ENCODE measurements around the gene CYP2R1.

CYP2R1 gene

DNA sequence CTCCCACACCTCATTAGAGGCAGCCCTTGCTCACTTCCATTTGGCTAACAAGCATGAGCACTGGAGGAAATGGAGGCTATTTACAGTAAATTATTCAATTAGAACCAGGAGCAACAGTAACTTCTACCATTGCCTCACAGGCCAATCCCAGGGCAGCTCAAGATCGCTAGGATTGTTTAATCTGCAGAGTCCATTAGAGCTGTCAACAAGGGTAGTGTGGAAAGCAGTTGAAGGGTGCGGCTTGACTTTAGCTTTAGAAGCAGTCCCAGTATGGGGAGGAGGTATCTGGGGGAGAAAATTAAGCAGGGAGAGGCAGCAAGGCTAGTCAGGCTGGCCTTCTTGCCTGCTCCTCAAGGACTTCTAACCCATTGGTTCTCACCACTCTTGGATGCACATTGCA is 38.3 kb upstream of the CYP2R1 start:
- no peak overlapping the region for H3K18ac ChIP-seq (ENCODE audit: low read length)
- no peak overlapping the region for H3K9ac ChIP-seq (ENCODE audit: low read depth, low read length, poor library complexity)
- no peak overlapping the region for H3K27ac ChIP-seq (replicated peaks; ENCODE audit: low read length)
- no peak overlapping the region for H3K14ac ChIP-seq (ENCODE audit: low read length)
- H3K79me1 ChIP-seq (ENCODE audit: low read depth, low read length) = no peaks in the 10 kb centered on the region
- H2AFZ ChIP-seq (ENCODE audit: low read length) = no peak overlapping the region
- no peak overlapping the region for H4K91ac ChIP-seq (ENCODE audit: low read depth, low read length, poor library complexity)
- no peak overlapping the region for H3K23ac ChIP-seq (ENCODE audit: low read depth, low read length, poor library complexity)
- no peak overlapping the region for H3K4ac ChIP-seq (ENCODE audit: low read length)
- no peak overlapping the region for H2BK5ac ChIP-seq (ENCODE audit: low read length)
- H3K4me1 ChIP-seq (ENCODE audit: control insufficient read depth in 2 of 2, insufficient read depth in 1 of 2, low read depth in 1 of 2, low read length in 2 of 2) = no peaks in the 10 kb centered on the region
- H3K27me3 ChIP-seq (ENCODE audit: control insufficient read depth in 3 of 3, insufficient read depth in 3 of 3, low read depth in 1 of 3, low read length in 3 of 3) = no peaks in the 10 kb centered on the region
- H2AK5ac ChIP-seq (ENCODE audit: low read depth, low read length) = no peak overlapping the region
- no peaks in the 10 kb centered on the region for H3K36me3 ChIP-seq (replicated peaks in 1 of 2; ENCODE audit: control insufficient read depth in 2 of 2, insufficient read depth in 2 of 2, low read length in 2 of 2)
- H3K4me2 ChIP-seq (ENCODE audit: insufficient read depth, low read length, poor library complexity, severe bottlenecking) = no peak overlapping the region
- H2BK12ac ChIP-seq (ENCODE audit: low read length) = no peak overlapping the region
- H3K9me3 ChIP-seq (replicated peaks in 1 of 2; ENCODE audit: control insufficient read depth in 2 of 2, insufficient read depth in 1 of 2, low read depth in 1 of 2, low read length in 2 of 2) = no peaks in the 10 kb centered on the region
- no peak overlapping the region for H3K4me3 ChIP-seq (ENCODE audit: low read length in 2 of 2)
- no CpG with 5 or more reads among the region's 2 CpGs for WGBS, 2 donors (ENCODE audit: extremely low coverage in 2 of 2, insufficient read length in 2 of 2, insufficient replicate concordance in 1 of 2)
- DNase-seq (ENCODE audit: low spot score) = no peak
- H2BK15ac ChIP-seq (ENCODE audit: low read length) = no peak overlapping the region
- H2BK120ac ChIP-seq (ENCODE audit: low read depth, low read length) = no peak overlapping the region
- H4K8ac ChIP-seq (ENCODE audit: low read depth, low read length) = no peak overlapping the region

DNA sequence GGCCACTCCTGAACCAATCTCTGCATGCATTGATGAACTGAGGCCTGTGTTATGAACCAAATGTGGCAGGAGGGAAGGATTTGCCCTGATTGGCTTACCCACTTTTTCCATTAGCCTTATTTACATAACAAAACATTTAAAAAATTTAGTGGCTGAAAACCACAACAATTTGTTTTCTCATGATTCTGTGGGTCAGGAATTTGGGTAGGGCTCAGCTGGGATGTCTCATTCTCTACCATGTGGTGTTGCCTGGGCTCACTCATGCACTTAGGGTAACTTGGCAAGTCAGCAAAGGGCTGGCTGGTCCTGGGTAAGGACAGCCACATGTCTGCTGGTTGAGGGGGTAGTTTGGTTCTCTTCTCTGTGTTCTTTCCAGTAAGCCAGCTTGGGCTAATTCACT is 35.1 kb upstream of the CYP2R1 start:
- H3K27ac ChIP-seq (replicated peaks; ENCODE audit: low read length) = no peak overlapping the region
- DNase-seq (ENCODE audit: low spot score) = no peak
- no peaks in the 10 kb centered on the region for H3K9me3 ChIP-seq (replicated peaks in 1 of 2; ENCODE audit: control insufficient read depth in 2 of 2, insufficient read depth in 1 of 2, low read depth in 1 of 2, low read length in 2 of 2)

DNA sequence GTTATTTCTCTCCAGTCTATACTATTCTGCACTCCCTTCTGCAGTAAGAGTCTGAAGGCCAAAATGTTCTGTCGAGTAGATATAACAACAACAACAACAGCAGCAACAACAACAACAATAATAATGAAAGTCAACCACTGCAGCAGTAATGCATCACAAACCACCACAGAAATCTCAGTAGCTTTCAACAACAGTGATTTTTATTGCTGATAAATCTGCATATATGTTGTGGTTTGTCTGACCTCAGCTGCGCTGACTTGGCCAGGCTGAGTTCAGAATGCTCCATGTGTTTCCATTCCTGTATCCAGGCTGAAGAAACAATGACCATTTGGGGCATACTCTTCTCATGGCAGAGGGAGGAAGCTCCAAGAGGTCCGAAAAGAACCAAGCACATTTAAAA is 32.3 kb upstream of the CYP2R1 start:
- H3K18ac ChIP-seq (ENCODE audit: low read length) = no peak overlapping the region
- no peaks in the 10 kb centered on the region for H3K27me3 ChIP-seq (ENCODE audit: control insufficient read depth in 3 of 3, insufficient read depth in 3 of 3, low read depth in 1 of 3, low read length in 3 of 3)
- H3K4me2 ChIP-seq (ENCODE audit: insufficient read depth, low read length, poor library complexity, severe bottlenecking) = no peak overlapping the region
- no peak overlapping the region for H2BK120ac ChIP-seq (ENCODE audit: low read depth, low read length)
- no peak overlapping the region for H3K27ac ChIP-seq (replicated peaks; ENCODE audit: low read length)
- H2BK5ac ChIP-seq (ENCODE audit: low read length) = no peak overlapping the region
- H4K91ac ChIP-seq (ENCODE audit: low read depth, low read length, poor library complexity) = no peak overlapping the region
- H3K9me3 ChIP-seq (replicated peaks in 1 of 2; ENCODE audit: control insufficient read depth in 2 of 2, insufficient read depth in 1 of 2, low read depth in 1 of 2, low read length in 2 of 2) = no peaks in the 10 kb centered on the region
- H3K4me1 ChIP-seq (ENCODE audit: control insufficient read depth in 2 of 2, insufficient read depth in 1 of 2, low read depth in 1 of 2, low read length in 2 of 2) = no peaks in the 10 kb centered on the region
- H3K4ac ChIP-seq (ENCODE audit: low read length) = no peak overlapping the region
- DNase-seq (ENCODE audit: low spot score) = no peak
- no peak overlapping the region for H4K8ac ChIP-seq (ENCODE audit: low read depth, low read length)
- no peak overlapping the region for H2AFZ ChIP-seq (ENCODE audit: low read length)
- H2BK15ac ChIP-seq (ENCODE audit: low read length) = no peak overlapping the region
- H3K9ac ChIP-seq (ENCODE audit: low read depth, low read length, poor library complexity) = no peak overlapping the region
- no peak overlapping the region for H3K14ac ChIP-seq (ENCODE audit: low read length)
- no peak overlapping the region for H2AK5ac ChIP-seq (ENCODE audit: low read depth, low read length)
- no peak overlapping the region for H2BK12ac ChIP-seq (ENCODE audit: low read length)
- H3K23ac ChIP-seq (ENCODE audit: low read depth, low read length, poor library complexity) = no peak overlapping the region
- no CpG with 5 or more reads among the region's 3 CpGs for WGBS, 2 donors (ENCODE audit: extremely low coverage in 2 of 2, insufficient read length in 2 of 2, insufficient replicate concordance in 1 of 2)
- H3K79me1 ChIP-seq (ENCODE audit: low read depth, low read length) = no peaks in the 10 kb centered on the region
- H3K36me3 ChIP-seq (replicated peaks in 1 of 2; ENCODE audit: control insufficient read depth in 2 of 2, insufficient read depth in 2 of 2, low read length in 2 of 2) = no peaks in the 10 kb centered on the region
- no peak overlapping the region for H3K4me3 ChIP-seq (ENCODE audit: low read length in 2 of 2)

More for the DNA sequence above, 35.1 kb upstream of the CYP2R1 start:
- no peak overlapping the region for H2BK120ac ChIP-seq (ENCODE audit: low read depth, low read length)
- H2BK15ac ChIP-seq (ENCODE audit: low read length) = no peak overlapping the region
- H3K4me1 ChIP-seq (ENCODE audit: control insufficient read depth in 2 of 2, insufficient read depth in 1 of 2, low read depth in 1 of 2, low read length in 2 of 2) = no peaks in the 10 kb centered on the region
- H3K4ac ChIP-seq (ENCODE audit: low read length) = no peak overlapping the region
- H3K36me3 ChIP-seq (replicated peaks in 1 of 2; ENCODE audit: control insufficient read depth in 2 of 2, insufficient read depth in 2 of 2, low read length in 2 of 2) = no peaks in the 10 kb centered on the region
- H3K23ac ChIP-seq (ENCODE audit: low read depth, low read length, poor library complexity) = no peak overlapping the region
- no peak overlapping the region for H2AK5ac ChIP-seq (ENCODE audit: low read depth, low read length)
- no peak overlapping the region for H2BK5ac ChIP-seq (ENCODE audit: low read length)
- no peak overlapping the region for H3K4me3 ChIP-seq (ENCODE audit: low read length in 2 of 2)
- no peak overlapping the region for H2BK12ac ChIP-seq (ENCODE audit: low read length)
- H3K14ac ChIP-seq (ENCODE audit: low read length) = no peak overlapping the region
- no peaks in the 10 kb centered on the region for H3K27me3 ChIP-seq (ENCODE audit: control insufficient read depth in 3 of 3, insufficient read depth in 3 of 3, low read depth in 1 of 3, low read length in 3 of 3)
- H3K79me1 ChIP-seq (ENCODE audit: low read depth, low read length) = no peaks in the 10 kb centered on the region
- H4K8ac ChIP-seq (ENCODE audit: low read depth, low read length) = no peak overlapping the region
- no peak overlapping the region for H3K9ac ChIP-seq (ENCODE audit: low read depth, low read length, poor library complexity)
- no peak overlapping the region for H2AFZ ChIP-seq (ENCODE audit: low read length)
- H3K4me2 ChIP-seq (ENCODE audit: insufficient read depth, low read length, poor library complexity, severe bottlenecking) = no peak overlapping the region
- H3K18ac ChIP-seq (ENCODE audit: low read length) = no peak overlapping the region
- H4K91ac ChIP-seq (ENCODE audit: low read depth, low read length, poor library complexity) = no peak overlapping the region

DNA sequence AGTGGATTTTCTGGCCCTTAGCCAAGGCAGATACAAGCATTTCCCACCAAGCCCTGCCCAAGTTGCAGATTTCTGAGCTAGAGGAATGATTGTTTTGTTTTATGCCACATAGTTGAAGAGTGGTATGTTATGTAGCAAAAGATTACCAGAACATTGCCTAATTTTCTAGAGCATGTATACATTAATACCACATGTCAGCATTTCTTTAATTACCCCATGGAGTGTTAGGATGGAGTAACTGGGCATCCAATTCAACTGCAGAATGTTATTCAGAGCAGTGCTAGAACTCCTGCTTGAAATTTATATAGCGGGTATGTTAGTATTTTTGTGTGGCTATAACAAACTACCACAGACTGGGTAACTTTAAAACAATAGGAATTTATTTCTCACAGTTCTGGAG is 24.4 kb upstream of the CYP2R1 start:
- no peak overlapping the region for H3K27ac ChIP-seq (replicated peaks; ENCODE audit: low read length)
- no peak overlapping the region for H3K23ac ChIP-seq (ENCODE audit: low read depth, low read length, poor library complexity)
- DNase-seq (ENCODE audit: low spot score) = no peak
- no peaks in the 10 kb centered on the region for H3K27me3 ChIP-seq (ENCODE audit: control insufficient read depth in 3 of 3, insufficient read depth in 3 of 3, low read depth in 1 of 3, low read length in 3 of 3)
- H3K4me3 ChIP-seq (ENCODE audit: low read length in 2 of 2) = no peak overlapping the region
- H3K4me2 ChIP-seq (ENCODE audit: insufficient read depth, low read length, poor library complexity, severe bottlenecking) = no peak overlapping the region
- H3K14ac ChIP-seq (ENCODE audit: low read length) = no peak overlapping the region
- no peak overlapping the region for H2AK5ac ChIP-seq (ENCODE audit: low read depth, low read length)
- no peak overlapping the region for H2BK120ac ChIP-seq (ENCODE audit: low read depth, low read length)
- H4K91ac ChIP-seq (ENCODE audit: low read depth, low read length, poor library complexity) = no peak overlapping the region
- H2BK5ac ChIP-seq (ENCODE audit: low read length) = no peak overlapping the region
- no peak overlapping the region for H4K8ac ChIP-seq (ENCODE audit: low read depth, low read length)
- no peaks in the 10 kb centered on the region for H3K4me1 ChIP-seq (ENCODE audit: control insufficient read depth in 2 of 2, insufficient read depth in 1 of 2, low read depth in 1 of 2, low read length in 2 of 2)
- no CpG with 5 or more reads among the region's 1 CpG for WGBS, 2 donors (ENCODE audit: extremely low coverage in 2 of 2, insufficient read length in 2 of 2, insufficient replicate concordance in 1 of 2)
- H3K79me1 ChIP-seq (ENCODE audit: low read depth, low read length) = no peaks in the 10 kb centered on the region
- H3K9me3 ChIP-seq (replicated peaks in 1 of 2; ENCODE audit: control insufficient read depth in 2 of 2, insufficient read depth in 1 of 2, low read depth in 1 of 2, low read length in 2 of 2) = peaks cover 0 to 2% of the 10 kb centered on the region in 2 donors
- H3K4ac ChIP-seq (ENCODE audit: low read length) = no peak overlapping the region
- no peaks in the 10 kb centered on the region for H3K36me3 ChIP-seq (replicated peaks in 1 of 2; ENCODE audit: control insufficient read depth in 2 of 2, insufficient read depth in 2 of 2, low read length in 2 of 2)
- no peak overlapping the region for H3K18ac ChIP-seq (ENCODE audit: low read length)
- no peak overlapping the region for H2BK15ac ChIP-seq (ENCODE audit: low read length)
- H3K9ac ChIP-seq (ENCODE audit: low read depth, low read length, poor library complexity) = no peak overlapping the region
- H2BK12ac ChIP-seq (ENCODE audit: low read length) = no peak overlapping the region
- H2AFZ ChIP-seq (ENCODE audit: low read length) = no peak overlapping the region
